HUES64 (cell line): ENCODE results near the gene LDAH.

ENCODE experiments used
- H3K27ac ChIP-seq: 2 replicates; pipeline ENCODE4 v1.7.0; 2013; ENCODE audit warnings: low read depth, low read length, inconsistent platforms
- H3K27me3 ChIP-seq: 2 replicates; pipeline ENCODE4 v1.6.1; 2013; ENCODE audit warnings: mild to moderate bottlenecking, low read length; ENCODE audit not compliant: insufficient read depth
- H3K36me3 ChIP-seq: 2 replicates; pipeline ENCODE4 v1.6.1; 2013; ENCODE audit warnings: mild to moderate bottlenecking, low read length; ENCODE audit not compliant: insufficient read depth
- H3K4me1 ChIP-seq: 2 replicates; pipeline ENCODE4 v1.6.1; 2013; ENCODE audit warnings: mild to moderate bottlenecking, low read length, moderate library complexity; ENCODE audit not compliant: insufficient read depth
- H3K4me3 ChIP-seq: 2 replicates; pipeline ENCODE4 v1.5.1; 2013; ENCODE audit warnings: mild to moderate bottlenecking, low read length, moderate library complexity
- H3K9ac ChIP-seq: 2 replicates; pipeline ENCODE4 v1.6.1; 2013; ENCODE audit warnings: mild to moderate bottlenecking, low read depth, low read length
- H3K9me3 ChIP-seq: 2 replicates; pipeline ENCODE4 v1.6.1; 2013; ENCODE audit warnings: low read depth, low read length; ENCODE audit not compliant: insufficient read depth
- WGBS: fragments of 150-250, 120-280 bp; methylation state at CpG from one replicate; pipeline ENCODE4 v1.1.7; 2013; ENCODE audit warnings: missing lambda C conversion rate; 5-methylcytosine and 5-hydroxymethylcytosine counted together

Gene LDAH

GRCh38 chr2:20671036-20671735, 151.7 kb downstream of the LDAH start:
- Histone ChIP-seq H3K36me3 (no peaks in the 10 kb centered on the region), H3K4me1 (peaks cover 43% of the 10 kb centered on the region), H3K9ac (no peak overlapping the region), H3K27me3 (peaks cover 93% of the 10 kb centered on the region), H3K27ac (no peak overlapping the region), H3K4me3 (0 out of 2 replicates have a peak overlapping the region, but pooled peaks have one; percentile 18), H3K9me3 (no peaks in the 10 kb centered on the region)
- WGBS = 5% methylated on average over 60 of the region's 60 CpGs

GRCh38 chr2:20670315-20671035, 152.4 kb downstream of the LDAH start:
- Histone ChIP-seq H3K4me3 (no peak overlapping the region), H3K27me3 (peaks cover 96% of the 10 kb centered on the region), H3K27ac (no peak overlapping the region), H3K9me3 (no peaks in the 10 kb centered on the region), H3K9ac (no peak overlapping the region), H3K36me3 (no peaks in the 10 kb centered on the region), H3K4me1 (peaks cover 41% of the 10 kb centered on the region)
- 4% methylated on average over 83 of the region's 83 CpGs for WGBS

GRCh38 chr2:20669562-20670314, 153.2 kb downstream of the LDAH start:
- Histone ChIP-seq H3K27me3 (peaks cover 96% of the 10 kb centered on the region), H3K4me3 (peak overlapping the region; percentile 13), H3K9me3 (no peaks in the 10 kb centered on the region), H3K4me1 (peaks cover 34% of the 10 kb centered on the region), H3K9ac (no peak overlapping the region), H3K27ac (no peak overlapping the region), H3K36me3 (no peaks in the 10 kb centered on the region)
- WGBS = 7% methylated on average over 45 of the region's 45 CpGs

- Histone ChIP-seq H3K27me3 (peaks cover 96% of the 10 kb centered on the region), H3K9me3 (no peaks in the 10 kb centered on the region), H3K36me3 (no peaks in the 10 kb centered on the region), H3K4me3 (peak overlapping the region; percentile 13; the same call in 1 of the 2 replicates), H3K9ac (no peak overlapping the region), H3K27ac (no peak overlapping the region), H3K4me1 (peaks cover 28% of the 10 kb centered on the region)
- WGBS = 33% methylated on average over 8 of the region's 8 CpGs
These were observed 153.9 kb downstream of the LDAH start for GRCh38 chr2:20668871-20669475.

GRCh38 chr2:20668451-20668850, 154.4 kb downstream of the LDAH start:
- WGBS = 68% methylated on average over 6 of the region's 6 CpGs
- H3K27ac ChIP-seq = no peak overlapping the region
- H3K4me3 ChIP-seq = no peak overlapping the region
- no peaks in the 10 kb centered on the region for H3K36me3 ChIP-seq
- H3K27me3 ChIP-seq = peaks cover 96% of the 10 kb centered on the region
- H3K9ac ChIP-seq = no peak overlapping the region
- H3K9me3 ChIP-seq = no peaks in the 10 kb centered on the region
- peaks cover 26% of the 10 kb centered on the region for H3K4me1 ChIP-seq

- H3K9ac ChIP-seq = no peak overlapping the region
- H3K27me3 ChIP-seq = peaks cover 96% of the 10 kb centered on the region
- H3K27ac ChIP-seq = no peak overlapping the region
- H3K4me3 ChIP-seq = peak overlapping the region; percentile 42
- WGBS = 5% methylated on average over 39 of the region's 39 CpGs
- no peaks in the 10 kb centered on the region for H3K9me3 ChIP-seq
- H3K36me3 ChIP-seq = no peaks in the 10 kb centered on the region
- peaks cover 20% of the 10 kb centered on the region for H3K4me1 ChIP-seq
These were observed 155.1 kb downstream of the LDAH start for GRCh38 chr2:20667531-20668401.

- Histone ChIP-seq H3K4me3 (peak overlapping the region; percentile 42), H3K36me3 (no peaks in the 10 kb centered on the region), H3K4me1 (0 out of 2 replicates have a peak, but pooled peaks cover 13% of the 10 kb centered on the region), H3K9me3 (no peaks in the 10 kb centered on the region), H3K27me3 (peaks cover 96% of the 10 kb centered on the region), H3K27ac (no peak overlapping the region), H3K9ac (no peak overlapping the region)
- WGBS = under 1% methylated on average over 62 of the region's 62 CpGs
These were observed 155.8 kb downstream of the LDAH start for GRCh38 chr2:20667151-20667530.

GRCh38 chr2:20666304-20667150, 156.4 kb downstream of the LDAH start, which contains the start of gene GDF7:
TSS of gene GDF7 (plus strand) at chr2:20667144. CDS start at chr2:20667240, 96 bp downstream.
- H3K27me3 ChIP-seq = peaks cover 96% of the 10 kb centered on the region
- H3K4me3 ChIP-seq = peak within 1 kb of the TSS; percentile 49
- no peak within 1 kb of the TSS for H3K27ac ChIP-seq
- 0 out of 2 replicates have a peak, but pooled peaks cover 7% of the 10 kb centered on the region for H3K4me1 ChIP-seq
- no peaks in the 10 kb centered on the region for H3K9me3 ChIP-seq
- H3K9ac ChIP-seq = no peak within 1 kb of the TSS
- H3K36me3 ChIP-seq = no peaks in the 10 kb centered on the region
- under 1% methylated on average over 73 of the region's 86 CpGs for WGBS

GRCh38 chr2:20666005-20666303, 156.9 kb downstream of the LDAH start:
- no peaks in the 10 kb centered on the region for H3K36me3 ChIP-seq
- H3K9ac ChIP-seq = no peak overlapping the region
- H3K4me1 ChIP-seq = 0 out of 2 replicates have a peak, but pooled peaks cover 4% of the 10 kb centered on the region
- peak overlapping the region; percentile 49 for H3K4me3 ChIP-seq
- H3K9me3 ChIP-seq = no peaks in the 10 kb centered on the region
- H3K27ac ChIP-seq = no peak overlapping the region
- under 1% methylated on average over 34 of the region's 34 CpGs for WGBS
- H3K27me3 ChIP-seq = peaks cover 92% of the 10 kb centered on the region
